Mesodermal cell (in vitro differentiated cells): ENCODE measurements around the gene CHCHD10.

ENCODE experiments used
- H3K27ac ChIP-seq: 2 replicates; pipeline ENCODE4 v1.7.0; 2013; ENCODE audit warnings: mild to moderate bottlenecking, low read depth, low read length, moderate library complexity; ENCODE audit not compliant: severe bottlenecking
- H3K36me3 ChIP-seq: 2 replicates; pipeline ENCODE4 v1.7.1; 2013; ENCODE audit warnings: mild to moderate bottlenecking, low read length, moderate library complexity; ENCODE audit not compliant: control insufficient read depth, insufficient read depth
- H3K4me1 ChIP-seq: one replicate; pipeline ENCODE4 v1.7.1; 2013; ENCODE audit warnings: mild to moderate bottlenecking, low read length; ENCODE audit not compliant: insufficient read depth, control insufficient read depth, poor library complexity, severe bottlenecking
- H3K4me3 ChIP-seq: 2 replicates; pipeline ENCODE4 v1.7.0; 2013; ENCODE audit warnings: low read length, control low read depth, mild to moderate bottlenecking; ENCODE audit not compliant: insufficient read depth, poor library complexity, severe bottlenecking; ENCODE audit errors: extremely low read depth
- H3K9me3 ChIP-seq: 2 replicates; pipeline ENCODE4 v1.7.1; 2013; ENCODE audit warnings: mild to moderate bottlenecking, low read length, moderate library complexity; ENCODE audit not compliant: control insufficient read depth
- WGBS, 2 experiments: methylation state at CpG; one replicate each; pipeline ENCODE4 v1.1.5; 2013; ENCODE audit warnings: missing lambda C conversion rate in 2 of 2; ENCODE audit not compliant: insufficient coverage in 2 of 2; 5-methylcytosine and 5-hydroxymethylcytosine counted together

CHCHD10 gene

GRCh38 chr22:23769321-23769965 lies 1.7 kb upstream of the CHCHD10 start:
- no peak overlapping the region for H3K27ac ChIP-seq
- 85 to 98% methylated on average over 5 to 6 of the region's 6 CpGs for WGBS, 2 experiments
- H3K9me3 ChIP-seq, result no peaks in the 10 kb centered on the region
- peaks cover 28% of the 10 kb centered on the region for H3K4me1 ChIP-seq
- H3K36me3 ChIP-seq, result peaks cover 10% of the 10 kb centered on the region
- H3K4me3 ChIP-seq, result no peak overlapping the region

DNA sequence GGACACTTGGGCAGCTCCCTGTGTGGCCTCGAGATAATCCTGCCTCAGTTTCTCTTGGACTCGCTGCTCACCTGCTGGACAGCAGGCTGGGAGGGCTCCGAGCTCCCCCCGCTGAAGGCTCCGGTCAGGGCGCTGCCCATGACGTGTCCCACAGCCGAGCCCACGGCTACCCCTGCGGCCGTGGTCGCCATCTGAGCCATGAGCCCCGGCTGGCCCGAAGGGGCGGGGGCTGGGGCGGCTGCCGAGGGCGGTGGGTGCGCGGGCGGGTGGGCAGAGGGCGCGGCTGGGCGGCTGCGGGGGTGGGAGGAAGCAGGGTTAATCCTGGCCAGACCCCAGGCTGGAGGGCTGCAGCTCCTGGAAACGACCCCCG lies 484 bp downstream of the CHCHD10 start:
- peaks cover 14% of the 10 kb centered on the region for H3K36me3 ChIP-seq
- 4 to 8% methylated on average over 11 to 12 of the region's 27 CpGs for WGBS, 2 experiments
- peak overlapping the region; percentile 68 for H3K4me3 ChIP-seq
- H3K9me3 ChIP-seq, result no peaks in the 10 kb centered on the region
- H3K4me1 ChIP-seq, result peaks cover 31% of the 10 kb centered on the region
- H3K27ac ChIP-seq, result peak overlapping the region; percentile 67

DNA sequence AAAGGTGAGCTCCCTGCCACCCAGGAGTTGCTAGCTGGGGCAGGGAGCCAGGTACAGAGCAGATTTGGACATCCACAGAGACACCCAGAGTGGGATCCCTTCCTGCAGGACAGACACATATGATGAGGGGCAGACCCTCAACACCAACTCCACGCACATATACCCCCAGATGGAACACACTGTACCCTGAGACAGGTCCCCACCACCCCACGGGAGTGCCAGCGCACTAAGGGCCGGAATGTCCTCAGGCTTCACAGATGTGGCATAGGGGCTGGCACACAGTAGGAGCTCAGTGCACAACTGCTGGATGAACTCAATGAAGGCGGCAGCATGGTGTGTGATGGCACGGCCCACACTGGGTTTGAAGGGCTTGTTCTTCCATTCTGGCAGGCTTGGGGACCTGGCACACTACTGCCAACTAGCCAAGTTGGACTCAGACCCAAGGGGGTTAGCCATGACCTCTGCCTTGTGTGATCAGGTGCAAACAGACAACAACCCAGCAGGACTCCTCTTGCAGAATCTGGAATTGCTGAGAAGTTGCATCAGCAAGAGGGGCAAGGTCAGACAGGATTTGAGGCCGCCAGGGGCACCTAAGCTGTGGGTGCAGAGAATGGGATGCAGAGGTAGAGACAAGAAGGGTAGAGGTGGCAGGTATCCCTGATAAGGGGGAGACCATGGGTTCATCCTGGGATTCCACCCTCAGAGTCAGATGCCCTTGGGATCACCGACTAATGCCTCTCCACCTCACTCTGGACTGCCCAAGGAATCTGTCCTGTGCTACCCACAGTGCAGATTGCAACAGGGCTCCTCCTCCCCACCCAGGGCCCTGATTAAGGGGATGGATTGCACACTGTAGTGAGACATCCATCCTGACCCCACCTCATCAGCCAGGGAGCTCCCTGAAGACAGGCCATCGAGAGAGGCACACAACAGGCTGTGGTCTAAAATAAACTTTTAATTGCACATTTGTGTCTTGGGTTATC lies 2.6 kb downstream of the CHCHD10 start:
- peaks cover 14% of the 10 kb centered on the region for H3K36me3 ChIP-seq
- WGBS, 2 experiments, result 95 to 97% methylated on average over 7 to 8 of the region's 9 CpGs
- H3K9me3 ChIP-seq, result no peaks in the 10 kb centered on the region
- no peak overlapping the region for H3K4me3 ChIP-seq
- H3K27ac ChIP-seq, result no peak overlapping the region
- H3K4me1 ChIP-seq, result peaks cover 26% of the 10 kb centered on the region

- Histone ChIP-seq H3K36me3 (peaks cover 14% of the 10 kb centered on the region), H3K4me1 (peaks cover 26% of the 10 kb centered on the region), H3K4me3 (no peak overlapping the region), H3K27ac (no peak overlapping the region), H3K9me3 (no peaks in the 10 kb centered on the region)
- WGBS, 2 experiments, result 85 to 89% methylated on average over 4 of the region's 7 CpGs
Observed at GRCh38 chr22:23763954-23764353, 3.8 kb downstream of the CHCHD10 start.

- 60 to 61% methylated on average over 10 to 17 of the region's 17 CpGs for WGBS, 2 experiments
Observed at GRCh38 chr22:23763579-23763945, 4.2 kb downstream of the CHCHD10 start.

DNA sequence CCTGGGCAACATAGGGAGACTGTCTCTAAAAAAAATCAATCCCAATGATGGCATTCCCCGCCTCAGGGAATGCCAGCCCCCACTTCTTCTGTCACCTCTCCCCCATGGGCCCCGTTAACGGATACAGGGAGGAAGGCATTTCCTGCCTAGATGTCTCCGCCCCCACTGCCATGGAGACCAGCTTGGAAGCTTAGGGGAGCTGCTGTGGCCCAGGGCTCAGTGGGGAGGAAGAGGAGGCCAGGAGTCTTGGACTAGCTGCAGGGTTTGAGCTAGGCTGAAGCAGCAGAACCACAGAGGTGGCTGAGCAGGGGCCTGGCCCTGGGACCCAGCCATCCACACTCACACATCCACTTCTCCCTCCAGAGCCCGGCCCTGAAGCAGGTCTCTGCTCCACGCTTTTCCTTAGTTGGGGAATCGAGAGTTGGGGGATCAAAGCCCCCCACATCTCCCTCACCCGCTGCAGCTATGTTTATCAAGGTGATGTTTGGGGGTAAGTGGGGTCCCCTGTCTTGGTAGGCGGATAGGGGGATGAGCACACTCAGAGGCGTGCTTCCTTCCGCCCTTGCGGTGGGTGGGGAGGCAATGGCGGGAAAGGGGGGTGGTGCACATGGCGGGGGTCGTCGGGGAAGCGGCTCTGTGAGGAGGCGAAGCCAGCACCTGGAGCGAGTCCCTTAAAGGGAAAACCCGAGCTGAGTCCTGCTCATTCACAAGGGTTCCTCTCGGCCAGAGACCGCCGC lies 4.8 kb downstream of the CHCHD10 start, which contains the start of gene C22orf15:
C22orf15 (plus strand) TSS at position 149 of the 737 bp plus-strand sequence; CDS start at position 466, 317 bp downstream.
- Histone ChIP-seq H3K27ac (peak within 1 kb of the TSS; percentile 10), H3K36me3 (peaks cover 14% of the 10 kb centered on the region), H3K9me3 (no peaks in the 10 kb centered on the region), H3K4me3 (no peak within 1 kb of the TSS), H3K4me1 (peaks cover 26% of the 10 kb centered on the region)
- 76 to 78% methylated on average over 11 to 15 of the region's 23 CpGs for WGBS, 2 experiments

More at GRCh38 chr22:23763579-23763945, 4.2 kb downstream of the CHCHD10 start:
- Histone ChIP-seq H3K27ac (no peak overlapping the region), H3K36me3 (peaks cover 14% of the 10 kb centered on the region), H3K9me3 (no peaks in the 10 kb centered on the region), H3K4me3 (no peak overlapping the region), H3K4me1 (peaks cover 26% of the 10 kb centered on the region)

- 95 to 98% methylated on average over 3 to 4 of the region's 6 CpGs for WGBS, 2 experiments
- Histone ChIP-seq H3K9me3 (no peaks in the 10 kb centered on the region), H3K27ac (no peak overlapping the region)
Observed at GRCh38 chr22:23760056-23760455, 7.7 kb downstream of the CHCHD10 start.

GRCh38 chr22:23759566-23759965 lies 8.2 kb downstream of the CHCHD10 start:
- H3K36me3 ChIP-seq, result peaks cover 5% of the 10 kb centered on the region
- 89 to 91% methylated on average over 4 of the region's 4 CpGs for WGBS, 2 experiments
- H3K4me3 ChIP-seq, result no peak overlapping the region

More at GRCh38 chr22:23760056-23760455, 7.7 kb downstream of the CHCHD10 start:
- Histone ChIP-seq H3K36me3 (peaks cover 10% of the 10 kb centered on the region), H3K4me1 (peaks cover 19% of the 10 kb centered on the region), H3K4me3 (no peak overlapping the region)

DNA sequence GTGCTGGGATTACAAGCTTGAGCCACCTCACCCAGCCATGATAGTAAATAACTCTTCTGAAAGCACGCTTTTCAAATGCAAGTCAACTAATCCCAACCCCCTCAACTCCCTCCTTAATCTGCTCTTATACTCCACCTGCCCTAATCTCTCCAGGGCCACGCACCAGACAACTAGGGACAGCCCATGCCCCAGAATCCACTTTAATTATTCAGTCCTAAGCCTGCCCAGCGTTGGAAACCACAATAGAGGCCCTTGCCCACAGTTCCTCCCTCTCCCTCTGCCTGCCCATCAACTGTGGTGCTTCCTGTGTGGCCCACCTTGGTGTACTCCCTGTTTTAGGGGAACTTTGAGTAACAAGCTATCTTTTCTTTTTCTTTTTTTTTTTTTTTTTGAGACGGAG lies 10.9 kb downstream of the CHCHD10 start:
- WGBS, 2 experiments, result 63 to 73% methylated on average over 3 of the region's 4 CpGs
- no peak overlapping the region for H3K27ac ChIP-seq
- H3K9me3 ChIP-seq, result no peaks in the 10 kb centered on the region
- no peaks in the 10 kb centered on the region for H3K4me1 ChIP-seq
- H3K36me3 ChIP-seq, result no peaks in the 10 kb centered on the region
- no peak overlapping the region for H3K4me3 ChIP-seq

More at GRCh38 chr22:23759566-23759965, 8.2 kb downstream of the CHCHD10 start:
- Histone ChIP-seq H3K27ac (no peak overlapping the region), H3K9me3 (no peaks in the 10 kb centered on the region), H3K4me1 (peaks cover 16% of the 10 kb centered on the region)

DNA sequence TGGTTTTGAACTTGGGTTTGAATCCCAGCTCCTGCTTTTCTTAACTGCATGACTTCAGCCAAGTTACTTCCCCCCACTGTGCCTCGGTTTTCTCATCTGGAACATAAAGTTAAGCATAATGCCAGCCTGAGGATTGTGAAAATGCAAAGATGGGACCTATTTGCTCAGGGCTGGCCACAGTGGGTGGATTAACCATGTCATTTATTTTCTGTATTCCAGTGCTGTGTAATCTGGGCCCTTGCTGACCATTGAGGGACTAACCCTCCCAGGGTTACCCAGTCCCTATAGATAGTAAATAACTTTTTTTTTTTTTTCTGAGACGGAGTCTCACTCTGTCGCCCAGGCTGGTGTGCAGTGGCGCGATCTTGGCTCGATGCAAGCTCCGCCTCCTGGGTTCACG lies 12.1 kb downstream of the CHCHD10 start:
- no peaks in the 10 kb centered on the region for H3K4me1 ChIP-seq
- H3K9me3 ChIP-seq, result no peaks in the 10 kb centered on the region
- no peak overlapping the region for H3K27ac ChIP-seq
- no peak overlapping the region for H3K4me3 ChIP-seq
- WGBS, 2 experiments, result 92% methylated on average over 6 of the region's 8 CpGs; no CpG with 5 or more reads in 1 of the 2 experiments
- H3K36me3 ChIP-seq, result no peaks in the 10 kb centered on the region
